OCI-LY3 (cell line): ENCODE measurements around the gene ABCD3.
A peak's percentile ranks its signal among the peaks of the same experiment; 100 is the strongest.
"Not testable (repeated sequence)": the region's sequence is repeated elsewhere in the genome, so short reads cannot be mapped to it uniquely, and the experiment has no call there.

Experiments
- H2AFZ ChIP-seq: fragments of 200-600, 300-600 bp; shearing (Covaris generic); 2 replicates; pipeline ENCODE4 v1.6.0; 2014; ENCODE audit warnings: antibody characterized with exemption, low read depth, low read length
- H3K27ac ChIP-seq: fragments of 200-600, 300-600 bp; sonication (generic); 2 replicates; pipeline ENCODE4 v1.5.1; 2014; ENCODE audit warnings: mild to moderate bottlenecking, low read length, moderate library complexity, mixed read lengths
- H3K27me3 ChIP-seq: fragments of 200-600, 300-600 bp; sonication (generic); 2 replicates; pipeline ENCODE4 v1.6.1; 2014; ENCODE audit warnings: low read depth, low read length, mixed read lengths
- H3K36me3 ChIP-seq: fragments of 200-600, 300-600 bp; sonication (generic); replicated peaks from 2 replicates; pipeline ENCODE3; 2014; ENCODE audit warnings: low read depth, low read length, mixed read lengths
- H3K4me1 ChIP-seq: fragments of 300-600, 200-600 bp; sonication (generic); 2 replicates; pipeline ENCODE4 v1.6.1; 2014; ENCODE audit warnings: low read length, mixed read lengths
- H3K4me2 ChIP-seq: fragments of 200-600, 300-600 bp; sonication (generic); 2 replicates; pipeline ENCODE4 v1.6.1; 2014; ENCODE audit warnings: low read length, mixed read lengths
- H3K4me3 ChIP-seq: fragments of 300-600, 200-600 bp; sonication (generic); 2 replicates; pipeline ENCODE4 v1.5.1; 2014; ENCODE audit warnings: antibody characterized with exemption, mild to moderate bottlenecking, low read length, moderate library complexity
- H3K79me2 ChIP-seq: fragments of 300-600, 200-600 bp; shearing (Covaris generic); 2 replicates; pipeline ENCODE4 v1.6.1; 2014; ENCODE audit warnings: mild to moderate bottlenecking, low read length, mixed read lengths
- H3K9ac ChIP-seq: fragments of 300-600, 200-600 bp; shearing (Covaris generic); 2 replicates; pipeline ENCODE4 v1.6.0; 2014; ENCODE audit warnings: mild to moderate bottlenecking, low read length, moderate library complexity
- H3K9me3 ChIP-seq: fragments of 200-600, 300-600 bp; shearing (Covaris generic); 2 replicates; pipeline ENCODE4 v1.6.1; 2014; ENCODE audit warnings: low read length, mixed read lengths; ENCODE audit not compliant: insufficient read depth
- H4K20me1 ChIP-seq: fragments of 200-600, 300-600 bp; sonication (generic); 2 replicates; pipeline ENCODE4 v1.6.1; 2016; ENCODE audit warnings: low read length, mixed read lengths; ENCODE audit not compliant: insufficient read depth
- EZH2phosphoT487 ChIP-seq: fragments of 200-600 bp; shearing (Covaris generic); IDR thresholded peaks from 2 replicates; pipeline ENCODE4 v1.6.1; 2018; ENCODE audit warnings: antibody characterized with exemption, mixed run types, low read depth
- TF ChIP-seq, protein P1 (sequence below): fragments of 200-600, 300-600 bp; sonication (generic); IDR thresholded peaks from 2 replicates; pipeline ENCODE4 v1.5.1; 2014; ENCODE audit warnings: antibody characterized with exemption, low read length, low read depth

The ABCD3 gene

DNA sequence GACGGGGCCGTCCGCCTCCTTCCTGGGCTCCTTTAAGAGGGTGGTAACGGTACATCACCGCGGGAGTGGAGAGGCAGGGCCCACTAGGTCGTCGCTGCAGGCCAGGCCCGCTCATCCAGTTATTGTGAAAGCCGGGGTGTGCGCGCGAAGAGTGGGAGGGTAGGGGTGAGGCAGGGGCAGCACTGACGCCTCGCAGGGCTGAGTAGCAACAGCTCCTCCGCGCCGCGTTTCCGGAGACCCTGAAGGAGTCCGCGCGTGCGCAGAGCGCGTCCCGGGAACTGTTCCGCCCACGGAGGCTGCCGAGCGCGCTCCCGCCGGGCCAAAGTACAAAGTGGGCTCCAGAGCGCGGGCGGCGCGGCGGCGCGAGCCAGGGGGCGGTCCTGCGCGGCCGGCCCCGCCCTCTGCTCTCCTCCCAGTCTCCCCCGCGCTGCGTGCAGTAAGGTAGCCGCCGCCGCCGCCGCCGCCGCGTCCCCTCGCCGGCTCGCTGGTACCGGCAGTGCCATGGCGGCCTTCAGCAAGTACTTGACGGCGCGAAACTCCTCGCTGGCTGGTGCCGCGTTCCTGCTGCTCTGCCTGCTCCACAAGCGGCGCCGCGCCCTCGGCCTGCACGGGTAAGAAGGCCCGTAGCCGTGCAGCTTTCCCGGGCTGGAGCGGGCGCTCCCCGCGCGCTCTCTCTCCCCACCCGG lies at the start of gene ABCD3:
Gene ABCD3, plus strand, starts transcription at position 412 of the 686 bp plus-strand sequence. Its CDS starts 90 bp downstream, at position 502.
- no peaks in the 10 kb centered on the region for H3K36me3 ChIP-seq
- H3K27ac ChIP-seq: peak within 1 kb of the TSS; percentile 53
- no peaks in the 10 kb centered on the region for H3K9me3 ChIP-seq
- TF ChIP-seq, protein P1, sequence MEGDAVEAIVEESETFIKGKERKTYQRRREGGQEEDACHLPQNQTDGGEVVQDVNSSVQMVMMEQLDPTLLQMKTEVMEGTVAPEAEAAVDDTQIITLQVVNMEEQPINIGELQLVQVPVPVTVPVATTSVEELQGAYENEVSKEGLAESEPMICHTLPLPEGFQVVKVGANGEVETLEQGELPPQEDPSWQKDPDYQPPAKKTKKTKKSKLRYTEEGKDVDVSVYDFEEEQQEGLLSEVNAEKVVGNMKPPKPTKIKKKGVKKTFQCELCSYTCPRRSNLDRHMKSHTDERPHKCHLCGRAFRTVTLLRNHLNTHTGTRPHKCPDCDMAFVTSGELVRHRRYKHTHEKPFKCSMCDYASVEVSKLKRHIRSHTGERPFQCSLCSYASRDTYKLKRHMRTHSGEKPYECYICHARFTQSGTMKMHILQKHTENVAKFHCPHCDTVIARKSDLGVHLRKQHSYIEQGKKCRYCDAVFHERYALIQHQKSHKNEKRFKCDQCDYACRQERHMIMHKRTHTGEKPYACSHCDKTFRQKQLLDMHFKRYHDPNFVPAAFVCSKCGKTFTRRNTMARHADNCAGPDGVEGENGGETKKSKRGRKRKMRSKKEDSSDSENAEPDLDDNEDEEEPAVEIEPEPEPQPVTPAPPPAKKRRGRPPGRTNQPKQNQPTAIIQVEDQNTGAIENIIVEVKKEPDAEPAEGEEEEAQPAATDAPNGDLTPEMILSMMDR: no peak
- no peak for TF ChIP-seq EZH2phosphoT487
- peak within 1 kb of the TSS; percentile 80 for H3K9ac ChIP-seq
- H2AFZ ChIP-seq: peak within 1 kb of the TSS; percentile 64
- H4K20me1 ChIP-seq: peaks cover 11% of the 10 kb centered on the region
- H3K79me2 ChIP-seq: peaks cover 38% of the 10 kb centered on the region
- peak within 1 kb of the TSS; percentile 99 for H3K4me2 ChIP-seq
- H3K27me3 ChIP-seq: peaks cover 11% of the 10 kb centered on the region; the same call in 1 of the 2 replicates
- H3K4me3 ChIP-seq: peak within 1 kb of the TSS; percentile 94
- H3K4me1 ChIP-seq: peaks cover 17% of the 10 kb centered on the region

DNA sequence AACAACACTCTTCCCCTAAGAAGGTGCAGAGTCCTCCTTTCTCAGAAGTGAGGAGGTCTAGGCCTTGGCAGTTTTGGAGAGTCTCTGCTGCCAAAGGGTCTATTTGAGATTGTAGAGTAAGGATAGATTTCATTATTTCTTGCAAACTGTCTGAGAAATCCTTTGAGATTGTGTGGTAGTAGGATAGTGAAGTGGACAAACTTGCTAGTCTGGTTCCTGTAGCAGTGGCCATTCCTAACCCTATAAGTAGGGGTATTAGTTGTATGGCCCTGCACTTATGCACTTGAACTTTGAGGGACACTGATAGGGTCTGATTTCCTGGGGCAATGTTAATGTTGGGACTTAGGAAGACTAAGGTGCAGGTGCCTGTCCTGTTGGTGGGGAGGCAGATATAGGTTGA lies 45.4 kb upstream of the ABCD3 start:
- H3K79me2 ChIP-seq, H3K4me1 ChIP-seq, H3K4me3 ChIP-seq, H2AFZ ChIP-seq, H3K36me3 ChIP-seq, H3K9me3 ChIP-seq, H4K20me1 ChIP-seq, H3K9ac ChIP-seq, H3K27me3 ChIP-seq, H3K27ac ChIP-seq, H3K4me2 ChIP-seq: not testable (repeated sequence)

DNA sequence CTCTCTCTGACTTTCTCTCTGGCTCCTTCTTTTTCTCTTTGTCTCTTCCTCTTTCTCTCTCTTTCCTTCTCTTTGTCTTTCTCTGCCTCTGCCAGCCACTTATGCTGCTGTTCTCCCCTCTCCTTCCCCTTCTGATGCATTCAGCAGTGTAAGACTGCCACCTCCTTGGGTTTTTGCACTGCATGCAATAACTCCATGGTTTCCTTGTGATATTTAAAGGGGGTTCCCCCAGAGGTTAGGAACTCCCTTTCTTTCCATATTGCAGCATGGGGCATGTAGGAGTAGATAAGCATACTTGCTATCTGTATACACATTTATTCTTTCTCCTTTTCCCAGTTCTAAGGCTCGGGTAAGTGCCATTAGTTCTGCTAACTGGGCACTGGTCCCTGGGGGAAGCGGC lies 44.9 kb upstream of the ABCD3 start:
- not testable (repeated sequence) for H3K4me1 ChIP-seq, H3K9me3 ChIP-seq, H3K27ac ChIP-seq, H4K20me1 ChIP-seq, H3K27me3 ChIP-seq, H3K9ac ChIP-seq, H3K4me2 ChIP-seq, H3K36me3 ChIP-seq, H3K4me3 ChIP-seq, H2AFZ ChIP-seq, H3K79me2 ChIP-seq

DNA sequence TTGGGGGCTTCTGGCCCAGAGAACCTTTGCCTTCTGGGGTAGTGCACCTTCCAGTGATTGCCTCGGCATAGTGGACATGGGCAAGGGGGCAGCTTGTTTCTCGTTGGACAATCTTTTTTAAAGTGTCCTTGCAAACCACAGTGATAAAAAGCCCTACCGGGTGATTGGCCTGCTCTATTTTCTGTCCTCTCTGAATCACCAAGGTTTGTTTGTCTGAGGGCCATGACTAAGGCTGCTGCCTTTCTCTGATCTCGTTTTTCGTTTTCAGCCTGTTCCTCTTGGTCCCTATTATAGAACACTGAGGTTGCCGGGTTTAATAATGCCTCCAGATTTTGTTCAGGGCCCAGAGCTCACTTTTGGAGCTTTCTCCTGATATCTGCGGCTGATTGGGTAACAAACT lies 42.5 kb upstream of the ABCD3 start:
- not testable (repeated sequence) for H3K79me2 ChIP-seq, H3K4me2 ChIP-seq, H3K36me3 ChIP-seq, H3K9me3 ChIP-seq, H3K9ac ChIP-seq, H2AFZ ChIP-seq, H4K20me1 ChIP-seq, H3K27me3 ChIP-seq, H3K27ac ChIP-seq, H3K4me1 ChIP-seq, H3K4me3 ChIP-seq

DNA sequence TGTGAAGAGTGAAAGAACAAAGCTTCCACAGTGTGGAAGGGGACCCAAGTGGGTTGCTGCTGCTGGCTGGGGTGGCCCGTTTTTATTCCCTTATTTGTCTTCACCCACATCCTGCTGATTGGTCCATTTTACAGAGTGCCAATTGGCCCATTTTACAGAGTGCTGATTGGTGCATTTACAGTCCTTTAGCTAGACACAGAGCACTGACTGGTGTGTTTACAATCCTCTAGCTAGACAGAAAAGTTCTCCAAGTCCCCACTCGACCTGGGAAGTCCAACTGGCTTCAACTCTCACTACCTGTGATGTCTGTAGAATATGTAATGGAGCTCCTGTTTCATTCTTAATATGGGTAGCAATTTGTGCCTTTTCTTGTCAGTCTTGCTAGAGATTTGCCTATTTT lies 39.7 kb upstream of the ABCD3 start:
- H3K4me1 ChIP-seq, H2AFZ ChIP-seq, H3K27me3 ChIP-seq, H3K9me3 ChIP-seq, H3K9ac ChIP-seq, H3K4me3 ChIP-seq, H4K20me1 ChIP-seq, H3K79me2 ChIP-seq, H3K36me3 ChIP-seq, H3K4me2 ChIP-seq, H3K27ac ChIP-seq: not testable (repeated sequence)

DNA sequence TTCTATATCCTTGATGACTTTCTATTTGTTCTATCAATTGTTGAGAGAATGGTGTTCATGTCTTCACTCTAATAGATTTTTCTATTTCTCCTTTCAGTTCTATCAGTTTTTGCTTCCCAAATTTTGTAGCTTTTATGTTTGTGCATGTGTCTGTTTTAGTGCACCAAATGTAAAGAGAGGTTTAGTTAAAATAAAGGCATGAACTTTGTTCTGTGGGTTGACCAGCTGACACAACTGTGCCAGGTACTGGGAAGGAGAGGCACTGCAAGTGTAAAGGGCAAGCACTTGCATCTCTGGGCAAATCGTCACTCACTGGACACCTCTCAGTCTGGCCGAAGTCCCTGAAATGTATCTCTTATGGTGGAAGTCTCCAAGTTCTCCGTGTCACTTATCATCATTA lies 38.6 kb upstream of the ABCD3 start:
- no peak overlapping the region for H3K4me3 ChIP-seq
- peaks cover 9% of the 10 kb centered on the region for H3K4me1 ChIP-seq
- TF ChIP-seq, protein P1: no peak
- no peak for TF ChIP-seq EZH2phosphoT487
- H3K27ac ChIP-seq: no peak overlapping the region
- H3K27me3 ChIP-seq: no peaks in the 10 kb centered on the region
- no peak overlapping the region for H3K9ac ChIP-seq
- H2AFZ ChIP-seq: no peak overlapping the region
- no peak overlapping the region for H3K4me2 ChIP-seq
- H4K20me1 ChIP-seq: no peaks in the 10 kb centered on the region
- H3K36me3 ChIP-seq: no peaks in the 10 kb centered on the region
- H3K79me2 ChIP-seq: no peaks in the 10 kb centered on the region
- H3K9me3 ChIP-seq: no peaks in the 10 kb centered on the region
